Measurements from ENCODE around the gene BATF3. TPM values are rescaled to one million over a fixed set of nuclear protein-coding genes. Genes with fewer than 3 reads are reported as not detected.
A peak's percentile ranks its signal among the peaks of the same experiment; 100 is the strongest.
"Not testable (repeated sequence)": the region's sequence is repeated elsewhere in the genome, so short reads cannot be mapped to it uniquely, and the experiment has no call there.

BATF3 gene
- total RNA-seq, 4 donors from 2014 or later: 0.83 to 2.3 (median 0.91) TPM; not detected in 1

- H3K27ac ChIP-seq: no peak overlapping the region
- no peaks in the 10 kb centered on the region for H3K27me3 ChIP-seq
- DNase-seq: no peak
- H3K4me3 ChIP-seq: no peak overlapping the region
- H3K9me3 ChIP-seq: no peaks in the 10 kb centered on the region
- intact Hi-C loops (cut with DNase I): no loop called here
- H3K4me1 ChIP-seq: no peaks in the 10 kb centered on the region
- TF ChIP-seq, protein P1, sequence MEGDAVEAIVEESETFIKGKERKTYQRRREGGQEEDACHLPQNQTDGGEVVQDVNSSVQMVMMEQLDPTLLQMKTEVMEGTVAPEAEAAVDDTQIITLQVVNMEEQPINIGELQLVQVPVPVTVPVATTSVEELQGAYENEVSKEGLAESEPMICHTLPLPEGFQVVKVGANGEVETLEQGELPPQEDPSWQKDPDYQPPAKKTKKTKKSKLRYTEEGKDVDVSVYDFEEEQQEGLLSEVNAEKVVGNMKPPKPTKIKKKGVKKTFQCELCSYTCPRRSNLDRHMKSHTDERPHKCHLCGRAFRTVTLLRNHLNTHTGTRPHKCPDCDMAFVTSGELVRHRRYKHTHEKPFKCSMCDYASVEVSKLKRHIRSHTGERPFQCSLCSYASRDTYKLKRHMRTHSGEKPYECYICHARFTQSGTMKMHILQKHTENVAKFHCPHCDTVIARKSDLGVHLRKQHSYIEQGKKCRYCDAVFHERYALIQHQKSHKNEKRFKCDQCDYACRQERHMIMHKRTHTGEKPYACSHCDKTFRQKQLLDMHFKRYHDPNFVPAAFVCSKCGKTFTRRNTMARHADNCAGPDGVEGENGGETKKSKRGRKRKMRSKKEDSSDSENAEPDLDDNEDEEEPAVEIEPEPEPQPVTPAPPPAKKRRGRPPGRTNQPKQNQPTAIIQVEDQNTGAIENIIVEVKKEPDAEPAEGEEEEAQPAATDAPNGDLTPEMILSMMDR (IDR thresholded peaks at IDR 0.05): no peak
- TF ChIP-seq POLR2A (IDR thresholded peaks at IDR 0.05): no peak
- peaks cover 0 to 3% (median 0%) of the 10 kb centered on the region in 3 donors for H3K36me3 ChIP-seq
Measured at GRCh38 chr1:212737559-212737958, 37.9 kb upstream of the BATF3 start.

GRCh38 chr1:212733109-212733508, 33.5 kb upstream of the BATF3 start:
- Histone ChIP-seq H3K4me1 (no peaks in the 10 kb centered on the region), H3K9me3 (no peaks in the 10 kb centered on the region), H3K27ac (no peak overlapping the region), H3K4me3 (no peak overlapping the region), H3K36me3 (no peaks in the 10 kb centered on the region), H3K27me3 (no peaks in the 10 kb centered on the region)
- TF ChIP-seq POLR2A (IDR thresholded peaks at IDR 0.05): no peak
- TF ChIP-seq, protein P1 (IDR thresholded peaks at IDR 0.05): no peak
- 89 to 100% methylated on average over 7 to 8 of the region's 8 CpGs for WGBS, 2 donors
- no peak for DNase-seq
- intact Hi-C loops (cut with DNase I): no loop called here

DNA sequence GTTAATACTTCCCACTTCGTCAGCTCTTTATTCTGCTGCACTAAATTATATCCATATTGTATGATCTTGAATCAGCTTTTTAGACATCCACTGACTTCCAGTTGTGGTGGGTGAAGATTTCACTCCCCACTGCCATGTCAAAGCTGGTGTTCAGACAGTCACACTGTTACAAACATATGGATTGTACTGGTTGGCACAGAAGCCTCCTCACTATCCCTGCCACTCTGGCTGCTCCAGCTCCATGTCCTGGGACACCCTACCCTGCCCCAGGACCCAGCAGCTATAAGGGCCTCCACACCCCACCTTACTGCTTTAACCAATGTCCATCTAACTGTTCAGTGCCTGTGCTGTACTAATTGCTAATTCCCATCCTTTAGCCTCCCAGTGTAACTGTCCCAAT, 32.0 kb upstream of the BATF3 start:
- no peak overlapping the region for H3K27ac ChIP-seq
- H3K4me3 ChIP-seq: no peak overlapping the region
- no peaks in the 10 kb centered on the region for H3K9me3 ChIP-seq
- H3K4me1 ChIP-seq: no peaks in the 10 kb centered on the region
- intact Hi-C loops (cut with DNase I): no loop called here
- WGBS, 2 donors: 94 to 100% methylated on average over 1 of the region's 1 CpG
- H3K36me3 ChIP-seq: no peaks in the 10 kb centered on the region
- DNase-seq: no peak
- no peaks in the 10 kb centered on the region for H3K27me3 ChIP-seq
- no peak for TF ChIP-seq POLR2A (IDR thresholded peaks at IDR 0.05)
- TF ChIP-seq, protein P1 (IDR thresholded peaks at IDR 0.05): no peak

DNA sequence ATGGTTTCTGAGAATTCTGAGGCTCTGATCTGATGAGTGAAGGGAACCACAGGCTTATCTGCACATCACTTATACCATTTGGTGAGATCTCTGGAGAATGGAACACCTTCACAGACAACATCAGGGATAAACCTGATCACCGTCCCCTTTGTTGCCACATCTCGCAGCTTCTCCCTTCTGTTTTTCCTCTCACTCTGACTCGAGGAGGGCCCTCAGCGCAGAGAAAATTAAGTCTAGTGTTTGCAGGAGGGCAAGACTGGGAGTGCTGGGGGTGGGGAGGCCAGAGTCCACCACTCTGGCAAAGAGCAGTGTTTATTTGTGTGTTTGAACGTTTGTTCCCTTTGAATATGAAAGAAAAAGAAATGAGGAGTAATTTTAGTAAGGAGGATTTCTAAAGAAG, 29.0 kb upstream of the BATF3 start:
- no peak for DNase-seq
- no peaks in the 10 kb centered on the region for H3K36me3 ChIP-seq
- intact Hi-C loops (cut with DNase I): no loop called here
- H3K4me1 ChIP-seq: no peaks in the 10 kb centered on the region
- H3K27me3 ChIP-seq: no peaks in the 10 kb centered on the region
- H3K27ac ChIP-seq: no peak overlapping the region
- TF ChIP-seq, protein P1 (IDR thresholded peaks at IDR 0.05): no peak
- TF ChIP-seq POLR2A (IDR thresholded peaks at IDR 0.05): no peak
- H3K4me3 ChIP-seq: no peak overlapping the region
- H3K9me3 ChIP-seq: no peaks in the 10 kb centered on the region
- WGBS, 2 donors: 64 to 75% methylated on average over 5 of the region's 5 CpGs

GRCh38 chr1:212727386-212728181, 27.9 kb upstream of the BATF3 start:
- Histone ChIP-seq H3K27me3 (no peaks in the 10 kb centered on the region), H3K36me3 (no peaks in the 10 kb centered on the region), H3K27ac (peak overlapping the region in 1 of 4 donors; percentile 52), H3K9me3 (no peaks in the 10 kb centered on the region), H3K4me3 (no peak overlapping the region), H3K4me1 (peaks cover 0 to under 1% (median 0%) of the 10 kb centered on the region in 3 donors)
- intact Hi-C loops (cut with DNase I): no loop called here
- 66 to 67% methylated on average over 13 of the region's 13 CpGs for WGBS, 2 donors
- no peak for TF ChIP-seq POLR2A (IDR thresholded peaks at IDR 0.05)
- DNase-seq: no peak

DNA sequence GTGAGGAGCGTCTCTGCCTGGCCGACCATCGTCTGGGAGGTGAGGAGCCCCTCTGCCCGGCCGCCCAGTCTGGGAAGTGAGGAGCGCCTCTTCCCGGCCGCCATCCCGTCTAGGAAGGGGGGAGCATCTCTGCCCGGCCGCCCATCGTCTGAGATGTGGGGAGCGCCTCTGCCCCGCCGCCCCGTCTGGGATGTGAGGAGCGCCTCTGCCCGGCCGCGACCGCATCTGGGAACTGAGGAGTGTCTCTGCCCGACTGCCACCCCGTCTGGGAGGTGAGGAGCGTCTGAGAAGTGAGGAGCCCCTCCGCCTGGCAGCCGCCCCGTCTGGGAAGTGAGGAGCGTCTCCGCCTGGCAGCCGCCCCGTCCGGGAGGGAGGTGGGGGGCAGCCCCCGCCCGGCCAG, 25.0 kb upstream of the BATF3 start:
- H3K27ac ChIP-seq; H3K27me3 ChIP-seq; intact Hi-C loops (cut with DNase I); H3K9me3 ChIP-seq; DNase-seq; H3K4me3 ChIP-seq; H3K36me3 ChIP-seq: not testable (repeated sequence)
- H3K4me1 ChIP-seq: peaks cover 3 to 18% (median 7%) of the 10 kb centered on the region in 3 donors
- WGBS, 2 donors: no CpG with 5 or more reads among the region's 34 CpGs
